NCI-H1048 (cell line): ENCODE data around the gene NCLN.
"Not testable (repeated sequence)": the region's sequence is repeated elsewhere in the genome, so short reads cannot be mapped to it uniquely, and the experiment has no call there.

Experiments used
- DNase-seq: peaks from one replicate; lab custom pipeline; 2025; lab: John Stamatoyannopoulos, UW

NCLN gene

GRCh38 chr19:3198901-3199700 is 13.4 kb downstream of the NCLN start:
- no peak for DNase-seq

GRCh38 chr19:3201072-3201700 is 15.5 kb downstream of the NCLN start:
- no peak for DNase-seq

DNA sequence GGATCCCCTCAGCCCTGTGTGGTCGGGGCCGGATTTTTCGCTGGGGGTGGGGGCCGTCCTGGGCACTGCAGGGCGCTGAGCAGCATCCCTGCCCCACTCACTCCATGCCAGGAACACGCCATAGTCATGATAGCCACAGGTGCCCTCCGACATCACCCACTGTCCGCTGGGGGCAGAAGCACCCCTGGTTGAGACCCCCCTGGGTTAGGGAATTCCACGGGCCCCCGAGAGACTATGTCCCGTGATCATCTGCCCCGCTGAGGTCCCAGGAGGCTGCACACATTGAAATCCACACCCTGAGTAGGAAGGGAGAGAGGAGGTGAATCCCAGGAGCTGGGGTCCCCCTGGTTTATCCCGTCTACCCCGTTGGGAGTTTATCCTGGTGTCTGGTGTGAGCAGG is 16.2 kb downstream of the NCLN start:
- no peak for DNase-seq

DNA sequence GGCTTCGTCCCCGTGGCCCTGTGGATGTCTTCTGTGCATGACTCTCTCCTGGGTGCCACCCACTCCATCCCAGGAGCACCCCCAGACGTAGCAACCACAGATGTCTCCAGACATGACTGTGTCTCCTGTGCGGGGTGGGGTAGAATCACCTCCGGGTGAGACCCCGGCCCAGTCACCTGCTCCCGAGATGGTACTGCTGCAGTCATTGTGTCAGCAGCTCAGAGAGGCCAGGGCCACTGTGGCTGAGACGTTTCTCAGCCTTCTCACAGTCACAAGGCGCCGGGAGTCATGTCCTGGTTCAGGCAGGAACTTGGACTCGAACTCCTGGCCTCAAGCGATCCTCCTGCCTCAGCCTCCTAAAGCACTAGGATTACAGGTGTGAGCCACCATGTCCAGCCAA is 16.6 kb downstream of the NCLN start:
- no peak for DNase-seq

- DNase-seq = not testable (repeated sequence)
Measured at GRCh38 chr19:3202895-3203294, 17.2 kb downstream of the NCLN start.

DNA sequence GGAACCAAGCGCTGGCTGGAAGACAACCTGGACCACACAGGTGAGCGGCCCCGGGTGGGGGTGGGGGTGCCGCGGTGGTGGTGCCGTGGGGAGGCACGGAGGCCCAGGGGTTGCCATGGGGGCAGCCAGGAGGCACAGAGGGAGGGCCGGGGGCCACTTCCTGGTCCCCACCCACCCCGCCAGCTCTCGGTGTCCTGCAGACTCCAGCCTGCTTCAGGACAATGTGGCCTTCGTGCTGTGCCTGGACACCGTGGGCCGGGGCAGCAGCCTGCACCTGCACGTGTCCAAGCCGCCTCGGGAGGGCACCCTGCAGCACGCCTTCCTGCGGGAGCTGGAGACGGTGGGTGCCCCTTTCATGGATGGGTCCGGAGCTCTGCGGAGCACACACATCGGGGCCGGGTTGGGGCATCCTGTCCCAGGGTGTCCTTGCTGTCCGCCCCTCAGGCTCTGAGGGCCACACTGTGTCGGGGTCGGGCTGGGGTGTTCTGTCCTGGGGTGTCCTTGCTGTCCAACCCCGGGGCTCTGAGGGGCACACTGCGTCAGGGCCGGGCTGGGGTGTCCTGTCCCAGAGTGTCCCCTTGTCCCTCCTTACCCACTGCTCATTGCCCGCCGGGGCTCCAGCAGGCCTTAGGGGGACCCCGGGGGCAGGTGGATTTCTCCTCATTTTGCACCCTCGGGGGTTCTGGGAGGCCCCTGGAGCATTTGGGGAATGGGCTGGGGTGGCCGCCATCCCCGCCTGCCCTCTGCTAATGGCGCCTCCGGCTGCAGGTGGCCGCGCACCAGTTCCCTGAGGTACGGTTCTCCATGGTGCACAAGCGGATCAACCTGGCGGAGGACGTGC is 18.3 kb downstream of the NCLN start:
- DNase-seq = no peak

- no peak for DNase-seq
Measured at GRCh38 chr19:3204646-3205275, 19.0 kb downstream of the NCLN start.

- no peak for DNase-seq
Measured at GRCh38 chr19:3206216-3206953, 20.7 kb downstream of the NCLN start.

- no peak for DNase-seq
Measured at GRCh38 chr19:3207461-3208242, 21.9 kb downstream of the NCLN start.

DNA sequence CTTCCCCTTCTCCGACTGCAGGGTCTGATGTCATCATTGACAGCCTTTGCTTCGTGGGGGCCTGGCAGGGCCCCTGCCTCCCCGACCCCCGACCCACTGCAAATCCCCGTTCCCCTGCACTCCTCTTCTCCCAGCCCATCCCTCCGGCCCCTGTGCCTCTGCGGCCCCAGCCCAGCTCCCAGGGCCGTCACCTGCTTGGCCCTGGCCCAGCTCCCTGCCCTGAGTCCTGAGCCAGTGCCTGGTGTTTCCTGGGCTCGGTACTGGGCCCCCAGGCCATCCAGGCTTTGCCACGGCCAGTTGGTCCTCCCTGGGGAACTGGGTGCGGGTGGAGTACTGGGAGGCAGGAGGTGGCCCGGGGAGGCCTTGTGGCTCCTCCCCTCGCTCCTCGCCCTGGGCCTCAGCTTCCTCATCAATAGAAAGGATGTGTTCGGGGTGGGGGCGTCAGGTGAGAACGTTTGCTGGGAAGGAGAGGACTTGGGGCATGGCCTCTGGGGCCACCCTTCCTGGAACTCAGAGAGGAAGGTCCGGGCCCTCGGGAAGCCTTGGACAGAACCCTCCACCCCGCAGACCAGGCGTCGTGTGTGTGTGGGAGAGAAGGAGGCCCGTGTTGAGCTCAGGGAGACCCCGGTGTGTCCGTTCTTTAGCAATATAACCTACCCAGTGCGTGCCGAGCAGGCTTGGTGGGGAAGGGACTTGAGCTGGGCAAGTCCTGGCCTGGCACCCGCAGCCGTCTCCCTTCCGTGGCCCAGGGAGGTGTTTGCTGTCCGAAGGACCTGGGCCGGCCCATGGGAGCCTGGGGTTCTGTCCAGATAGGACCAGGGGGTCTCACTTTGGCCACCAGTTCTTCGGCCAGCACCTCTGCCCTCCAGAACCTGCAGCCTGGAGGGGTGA is 22.8 kb downstream of the NCLN start:
- DNase-seq = no peak

GRCh38 chr19:3210347-3211017 is 24.8 kb downstream of the NCLN start:
- DNase-seq = no peak

GRCh38 chr19:3211191-3211590 is 25.5 kb downstream of the NCLN start:
- DNase-seq = no peak

DNA sequence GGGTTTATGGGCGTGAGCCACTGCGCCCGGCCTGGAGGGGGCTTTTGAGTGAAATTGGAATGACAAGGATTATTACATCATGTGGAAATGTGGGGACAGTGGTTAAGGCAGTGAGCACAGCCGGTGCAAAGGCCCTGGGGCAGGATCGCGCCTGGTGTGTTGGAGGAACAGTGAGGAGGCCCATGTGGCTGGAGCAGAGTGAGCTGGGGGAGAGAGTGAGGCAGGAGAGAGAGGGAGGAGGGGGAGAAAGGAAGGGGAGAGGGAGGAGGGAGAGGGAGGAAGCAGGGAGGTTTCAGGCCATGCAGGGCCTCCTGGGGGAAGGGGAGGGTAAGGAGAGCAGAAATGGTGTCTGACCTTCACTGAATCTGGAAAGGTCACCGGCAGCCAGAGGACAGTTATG is 27.4 kb downstream of the NCLN start:
- no peak for DNase-seq

DNA sequence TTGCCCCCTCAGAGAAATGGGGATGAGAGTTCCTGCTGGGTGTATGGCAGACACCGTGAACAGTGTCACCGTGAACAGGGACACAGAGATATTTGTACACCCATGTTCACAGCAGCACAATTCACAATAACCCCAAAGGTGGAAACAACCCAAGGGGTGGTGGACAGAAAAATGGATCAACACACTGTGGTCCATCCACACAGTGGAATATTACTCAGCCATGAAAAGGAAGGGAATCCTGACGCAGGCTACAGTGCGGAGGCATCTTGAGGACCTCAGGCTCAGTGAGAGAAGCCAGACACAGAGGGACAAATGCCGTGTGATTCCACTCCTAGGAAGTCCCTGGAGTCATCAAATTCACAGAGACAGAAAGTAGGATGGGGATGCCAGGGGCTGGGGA is 31.1 kb downstream of the NCLN start:
- no peak for DNase-seq

- DNase-seq = no peak
Measured at GRCh38 chr19:3220576-3220975, 34.8 kb downstream of the NCLN start.

DNA sequence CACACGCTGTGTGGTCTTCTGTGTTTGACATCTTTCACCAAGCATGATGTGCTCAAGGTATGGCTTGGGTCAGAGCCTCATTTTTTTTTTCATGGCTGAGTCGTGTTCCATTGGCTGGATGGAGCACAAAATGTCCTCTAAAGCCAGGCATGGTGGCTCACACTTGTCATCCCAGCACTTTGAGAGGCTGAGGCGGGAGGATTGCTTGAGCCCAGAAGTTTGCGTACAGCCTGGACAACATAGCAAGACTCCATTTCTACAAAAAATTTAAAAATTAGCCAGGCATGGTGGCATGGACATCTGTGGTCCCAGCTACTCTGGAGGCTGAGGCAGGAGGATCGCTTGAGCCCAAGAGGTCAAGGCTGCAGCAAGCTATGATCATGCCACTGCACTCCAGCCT is 35.8 kb downstream of the NCLN start:
- not testable (repeated sequence) for DNase-seq

- DNase-seq = no peak
Measured at GRCh38 chr19:3222709-3223108, 37.0 kb downstream of the NCLN start.

GRCh38 chr19:3224346-3225168 is 38.8 kb downstream of the NCLN start, which contains the start of gene CELF5:
TSS of gene CELF5 (plus strand) at chr19:3224661. CDS start at chr19:3224740, 79 bp downstream.
- no peak for DNase-seq
